GM18499 (cell line): ENCODE measurements around the gene ARSH.
A peak's percentile ranks its signal among the peaks of the same experiment; 100 is the strongest.
"Not testable (repeated sequence)": the region's sequence is repeated elsewhere in the genome, so short reads cannot be mapped to it uniquely, and the experiment has no call there.

Experiments
- ATAC-seq: cut with Tn5 transposase; IDR thresholded peaks from one replicate; pipeline ENCODE4 v1.9.1; 2021; ENCODE audit warnings: moderate number of reproducible peaks; ENCODE audit not compliant: insufficient read depth, unreplicated experiment

The ARSH gene, protein sequence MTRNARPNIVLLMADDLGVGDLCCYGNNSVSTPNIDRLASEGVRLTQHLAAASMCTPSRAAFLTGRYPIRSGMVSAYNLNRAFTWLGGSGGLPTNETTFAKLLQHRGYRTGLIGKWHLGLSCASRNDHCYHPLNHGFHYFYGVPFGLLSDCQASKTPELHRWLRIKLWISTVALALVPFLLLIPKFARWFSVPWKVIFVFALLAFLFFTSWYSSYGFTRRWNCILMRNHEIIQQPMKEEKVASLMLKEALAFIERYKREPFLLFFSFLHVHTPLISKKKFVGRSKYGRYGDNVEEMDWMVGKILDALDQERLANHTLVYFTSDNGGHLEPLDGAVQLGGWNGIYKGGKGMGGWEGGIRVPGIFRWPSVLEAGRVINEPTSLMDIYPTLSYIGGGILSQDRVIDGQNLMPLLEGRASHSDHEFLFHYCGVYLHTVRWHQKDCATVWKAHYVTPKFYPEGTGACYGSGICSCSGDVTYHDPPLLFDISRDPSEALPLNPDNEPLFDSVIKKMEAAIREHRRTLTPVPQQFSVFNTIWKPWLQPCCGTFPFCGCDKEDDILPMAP

DNA sequence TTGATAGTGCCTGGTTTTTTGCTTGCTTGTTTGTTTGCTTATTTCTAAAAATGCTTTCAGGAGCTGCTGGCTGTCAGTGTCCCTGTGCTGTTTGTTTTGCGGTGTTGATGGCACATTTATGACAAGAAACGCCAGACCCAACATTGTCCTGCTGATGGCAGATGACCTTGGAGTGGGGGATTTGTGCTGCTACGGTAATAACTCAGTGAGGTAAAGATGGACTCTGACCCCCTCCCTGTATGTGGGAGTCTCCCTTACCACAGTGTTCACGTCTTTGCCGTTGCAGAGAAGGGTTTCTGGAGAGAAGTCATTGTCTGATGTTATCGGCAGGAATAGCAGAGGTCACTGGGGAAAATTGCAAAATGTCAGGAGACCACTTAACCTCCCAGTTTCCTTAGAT is at the start of gene ARSH:
ARSH (plus strand) TSS at position 52 of the 400 bp plus-strand sequence; CDS start at position 119, 67 bp downstream.
- no peak for ATAC-seq

DNA sequence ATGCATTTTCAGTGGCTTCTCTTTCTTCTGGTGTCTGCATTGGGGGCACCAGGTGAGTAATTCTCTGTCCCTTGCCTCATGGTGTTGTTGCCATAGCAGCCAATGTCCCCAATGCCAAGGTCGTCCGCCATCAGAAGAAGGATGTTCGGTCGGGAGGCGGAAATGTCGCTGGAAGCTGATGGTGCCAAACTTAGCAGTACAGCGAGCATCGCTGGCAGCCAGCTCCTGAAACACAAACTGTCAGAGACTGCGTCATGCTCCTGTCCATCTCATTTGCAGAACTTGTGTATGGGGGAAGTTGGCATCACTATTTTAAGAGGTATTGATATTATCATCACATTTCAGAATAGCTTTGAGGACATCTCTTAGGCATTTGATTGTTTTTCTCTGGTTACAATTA is 48.1 kb upstream of the ARSH start:
- ATAC-seq = no peak

DNA sequence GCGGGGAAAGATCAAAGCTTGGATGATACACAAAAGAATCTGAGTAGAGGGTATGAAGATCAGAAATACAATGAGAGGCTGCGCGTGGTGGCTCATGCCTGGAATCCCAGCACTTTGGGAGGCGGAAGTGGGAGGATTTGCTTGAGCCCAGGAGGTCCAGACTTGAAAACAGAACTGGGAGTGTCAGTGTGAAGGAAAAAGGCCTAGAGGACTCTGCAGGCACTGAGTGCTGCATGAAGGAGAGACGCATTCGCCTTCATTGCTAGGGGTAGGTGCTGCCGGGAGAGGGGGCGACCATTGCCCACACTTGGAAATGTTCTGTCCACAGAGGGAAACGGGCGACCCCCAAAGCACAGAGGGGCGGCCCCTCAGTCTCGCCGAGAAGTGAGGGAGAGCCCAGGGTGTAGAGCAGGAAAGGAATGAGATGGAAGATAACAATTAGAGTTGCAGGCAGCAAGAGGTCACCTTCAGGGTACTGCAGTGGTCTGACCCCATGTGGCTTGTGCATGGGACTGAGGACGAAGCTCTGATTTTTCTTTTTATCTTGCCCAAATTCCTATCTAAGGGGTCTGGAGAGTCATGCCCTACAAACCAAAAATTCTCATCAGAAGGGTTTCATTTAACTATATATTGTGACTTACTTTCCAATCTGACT is 45.4 kb upstream of the ARSH start:
- no peak for ATAC-seq

DNA sequence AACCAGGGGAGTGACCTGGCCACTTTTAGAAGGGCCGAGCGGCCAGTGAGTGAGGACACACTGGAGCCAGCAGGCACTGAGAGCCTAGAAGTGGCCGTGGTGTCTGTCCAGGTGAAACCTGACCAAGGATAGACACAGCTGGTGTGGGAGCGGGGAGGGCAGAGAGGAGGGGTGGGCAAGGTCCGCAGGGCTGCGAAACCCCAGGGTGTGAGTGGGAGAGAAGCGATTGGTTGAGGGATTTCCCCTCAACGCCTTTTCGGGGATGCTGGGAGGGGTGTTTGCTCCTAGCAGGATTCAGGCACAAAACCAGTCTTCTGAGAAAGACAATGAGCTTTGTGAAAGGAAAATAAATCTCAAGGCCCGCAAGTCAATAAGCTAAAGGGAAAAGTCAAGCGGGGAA is 44.0 kb upstream of the ARSH start:
- no peak for ATAC-seq

DNA sequence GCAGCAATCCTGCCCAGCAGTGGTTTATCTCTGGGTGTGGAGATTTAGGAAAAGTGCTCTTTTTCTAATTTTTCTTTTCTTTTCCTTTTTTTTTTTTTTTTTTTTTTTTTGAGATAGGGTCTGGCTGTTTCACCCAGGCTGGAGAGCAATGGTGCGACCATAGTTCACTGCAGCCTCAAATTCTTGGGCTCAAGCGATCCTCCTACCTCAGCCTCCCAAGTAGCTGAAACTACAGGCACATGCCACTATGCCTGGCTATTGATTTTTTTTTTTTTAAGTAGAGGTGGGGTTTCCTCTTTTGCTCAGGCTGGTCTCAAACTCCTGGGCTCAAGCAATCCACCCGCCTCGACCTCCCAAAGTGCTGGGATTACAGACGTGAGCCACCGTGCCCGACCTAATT is 42.9 kb upstream of the ARSH start:
- ATAC-seq = not testable (repeated sequence)

DNA sequence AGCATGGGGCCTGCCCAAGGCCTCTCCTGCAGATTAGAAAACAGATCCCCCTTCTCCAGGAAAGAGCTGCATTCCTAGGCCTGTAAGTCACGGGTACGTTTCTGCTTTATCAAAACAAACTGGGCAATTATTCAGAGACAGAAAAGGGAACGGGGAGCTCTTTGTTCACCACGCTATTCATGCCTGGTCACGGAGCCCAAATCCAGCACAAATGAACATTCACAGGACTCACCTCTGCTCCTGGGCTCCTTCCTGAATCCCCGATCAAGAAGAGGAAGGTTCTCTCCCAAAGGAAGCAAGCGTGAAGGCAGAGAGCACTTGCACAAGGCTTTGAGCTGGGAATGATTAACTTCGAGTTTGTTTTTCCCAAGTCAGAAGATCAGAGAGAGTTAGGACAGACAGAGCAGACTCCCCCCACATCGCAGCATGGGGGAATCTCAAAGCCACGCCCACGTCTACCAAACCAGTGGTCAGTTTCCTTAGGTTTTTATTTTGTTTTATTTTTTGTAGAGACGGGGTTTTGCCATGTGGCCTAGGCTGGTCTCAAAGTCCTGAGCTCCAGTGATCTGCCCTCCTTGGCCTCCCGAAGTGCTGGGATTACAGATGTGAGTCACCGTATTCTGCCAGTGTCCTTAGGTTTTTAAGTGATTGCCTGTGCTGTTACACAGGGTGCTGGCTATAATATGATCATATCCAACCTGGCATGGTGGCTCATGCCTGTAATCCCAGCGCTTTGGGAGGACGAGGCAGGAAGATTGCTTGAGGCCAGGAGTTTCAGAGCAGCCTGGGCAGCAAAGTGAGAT is 42.2 kb upstream of the ARSH start:
- not testable (repeated sequence) for ATAC-seq

DNA sequence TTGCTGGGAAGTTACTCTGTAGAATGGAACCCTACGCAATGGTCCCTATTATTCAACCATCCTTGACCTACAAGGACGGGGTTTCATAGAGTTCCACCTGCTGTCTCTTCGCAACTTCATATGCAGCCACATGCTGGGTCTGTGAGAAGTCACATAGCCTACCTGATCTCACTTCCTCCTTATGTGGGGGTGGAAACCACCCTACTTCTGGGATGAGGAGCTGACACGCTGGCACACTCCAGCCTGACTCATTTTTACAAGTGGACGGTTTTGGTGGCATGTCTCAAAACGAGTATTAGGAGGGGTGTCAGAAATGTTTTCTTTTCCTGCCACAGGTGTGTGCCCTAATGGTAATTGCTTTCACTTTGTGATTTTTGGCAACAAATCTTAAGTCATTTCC is 40.4 kb upstream of the ARSH start:
- peak; percentile 72 for ATAC-seq

DNA sequence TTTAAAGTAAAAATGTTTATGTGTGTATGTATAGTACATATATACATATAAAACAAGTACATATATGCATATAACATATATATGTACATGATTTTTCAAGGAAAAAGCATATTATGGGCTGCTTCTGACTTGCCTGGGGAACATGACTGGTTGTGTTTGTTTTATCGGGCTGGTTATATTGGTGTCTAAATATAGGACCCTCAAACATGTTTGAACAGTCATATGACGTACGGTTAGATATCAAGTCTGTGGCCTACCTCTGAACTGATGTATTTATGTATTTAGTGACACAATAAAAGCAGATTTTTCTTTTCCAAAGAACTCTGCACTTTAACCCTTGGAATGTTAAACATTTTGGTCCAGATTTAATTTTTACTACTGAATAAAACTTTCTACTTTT is 39.3 kb upstream of the ARSH start:
- ATAC-seq = no peak

DNA sequence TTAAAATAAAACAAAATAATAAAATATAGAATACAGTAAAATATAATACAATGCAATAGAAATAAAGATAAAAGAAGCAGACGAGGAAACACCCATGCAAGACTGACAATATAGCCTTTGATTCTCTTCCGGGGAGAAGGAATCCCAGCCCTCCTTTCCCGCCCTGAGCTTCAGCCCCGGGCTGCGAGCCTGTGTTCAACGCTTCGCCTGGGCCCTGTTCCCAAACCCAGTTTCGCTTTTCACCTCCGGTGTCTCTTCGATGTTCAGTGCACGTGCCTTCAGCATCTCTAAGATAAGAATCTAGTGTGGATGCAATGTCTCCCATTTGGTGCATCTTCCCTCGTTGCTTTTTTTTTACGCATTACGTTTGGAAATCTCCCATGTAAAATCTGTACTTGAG is 38.8 kb upstream of the ARSH start:
- ATAC-seq = no peak

DNA sequence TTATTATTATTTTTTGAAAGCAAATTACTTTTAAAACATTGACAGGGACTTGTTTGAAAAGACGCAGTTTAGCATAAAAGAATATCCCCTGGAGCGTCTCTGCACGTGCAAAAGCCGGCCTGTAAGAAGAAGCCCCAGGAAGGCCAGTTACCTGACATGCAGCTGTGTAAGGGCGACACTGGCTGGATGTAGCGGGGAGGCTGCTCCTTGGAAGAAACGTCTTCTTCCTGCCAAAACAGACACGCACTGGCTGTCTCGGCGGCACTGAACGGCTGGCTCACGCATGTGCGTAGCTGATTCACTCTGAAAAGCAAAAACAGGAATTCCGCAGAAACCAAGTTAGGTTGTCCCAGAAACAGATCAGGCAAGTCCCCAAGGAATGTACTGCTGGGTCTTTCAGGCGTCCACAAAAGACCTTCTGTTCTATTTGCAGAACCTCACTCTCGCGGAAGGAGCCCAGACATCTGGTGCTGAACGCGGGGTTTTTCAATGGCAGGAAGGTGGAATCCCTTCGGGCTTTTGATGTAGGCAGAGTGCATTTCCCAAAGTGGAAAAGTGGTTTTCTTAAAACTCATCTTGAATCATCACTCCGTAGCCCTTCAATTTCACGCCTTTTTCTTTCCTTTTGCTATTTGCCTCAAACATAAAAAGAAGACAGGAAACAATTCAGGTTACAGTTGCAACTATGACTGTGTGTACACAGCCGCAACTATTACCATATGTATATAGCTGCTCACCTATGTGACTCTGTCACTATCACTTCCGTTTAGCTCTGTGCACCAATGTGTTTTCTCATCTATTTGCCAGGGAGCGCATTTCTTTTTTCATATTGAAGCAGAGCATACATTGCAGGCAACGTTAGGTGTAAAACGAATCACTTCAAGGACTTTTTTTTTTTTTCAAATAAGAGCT is 38.1 kb upstream of the ARSH start:
- ATAC-seq = no peak

DNA sequence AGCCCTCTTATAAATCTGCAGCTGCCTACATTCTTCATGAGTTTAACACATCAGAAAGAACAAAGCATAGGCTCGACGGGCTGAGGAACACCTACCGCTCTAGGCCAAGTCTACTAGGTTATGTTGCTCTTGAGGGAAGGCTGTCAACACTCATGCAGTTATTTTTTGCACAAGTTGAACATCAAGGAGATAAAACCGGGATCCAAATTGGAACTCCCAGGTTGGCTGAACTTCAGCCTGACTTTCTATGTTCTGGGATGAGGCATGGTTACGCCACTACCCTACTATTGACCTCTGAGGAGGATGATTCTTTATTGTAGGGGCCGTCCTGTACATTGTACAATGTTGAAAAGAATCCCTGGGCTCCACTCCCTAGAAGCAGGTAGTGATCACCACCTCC is 37.3 kb upstream of the ARSH start:
- ATAC-seq = no peak

DNA sequence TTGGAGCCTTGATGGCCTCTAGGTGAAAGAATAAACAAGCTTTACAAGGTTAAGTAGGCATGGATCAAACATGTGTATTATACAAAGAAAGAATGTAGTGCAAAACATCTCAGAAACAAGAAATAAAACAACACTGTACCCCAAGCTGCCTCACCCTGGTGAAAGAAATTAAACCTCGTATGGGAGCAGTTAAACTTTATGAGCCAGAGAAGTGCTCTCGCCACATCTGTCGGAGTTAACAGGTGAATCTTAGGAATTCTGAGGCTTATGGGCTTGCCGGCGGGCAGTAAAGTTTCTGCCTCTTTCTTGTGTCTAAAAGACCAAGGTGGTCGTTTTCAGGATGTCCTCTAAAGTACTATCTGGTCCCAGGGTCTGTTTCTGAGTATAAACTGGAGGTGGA is 34.0 kb upstream of the ARSH start:
- ATAC-seq = no peak

DNA sequence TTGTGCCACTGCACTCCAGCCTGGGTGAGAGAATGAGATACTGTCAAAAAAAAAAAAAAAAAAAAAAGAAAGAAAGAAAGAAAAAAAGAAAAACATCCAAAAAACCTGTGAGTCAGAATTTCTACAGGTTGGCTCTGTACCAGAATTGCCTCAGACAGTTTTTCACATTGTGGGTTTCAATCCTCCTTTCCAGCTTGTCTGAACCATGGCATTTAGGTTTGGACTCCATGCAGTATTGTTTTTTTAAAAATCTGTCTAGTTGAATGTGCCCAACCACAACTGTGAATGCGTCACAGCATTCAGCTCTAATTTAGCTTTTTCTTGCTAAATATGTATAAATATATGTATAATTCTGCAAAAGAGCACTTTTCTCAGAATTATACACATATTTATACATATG is 31.4 kb upstream of the ARSH start:
- ATAC-seq = no peak

DNA sequence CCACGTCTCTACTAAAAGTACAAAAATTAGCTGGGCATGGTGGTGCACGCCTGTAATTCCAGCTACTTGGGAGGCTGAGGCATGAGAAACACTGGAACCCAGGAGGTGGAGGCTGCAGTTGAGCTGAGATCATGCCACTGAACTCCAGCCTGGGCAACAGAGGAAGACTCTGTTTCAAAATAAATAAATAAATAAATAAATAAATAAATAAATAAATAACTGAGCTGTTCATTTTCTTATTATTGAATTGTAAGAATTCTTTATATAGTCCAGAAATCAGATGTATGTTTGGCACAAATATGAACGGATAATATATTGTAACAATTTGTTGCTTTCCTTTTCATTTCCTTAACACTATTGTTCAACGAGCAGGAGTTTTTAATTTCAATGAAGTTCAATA is 27.7 kb upstream of the ARSH start:
- ATAC-seq = not testable (repeated sequence)

DNA sequence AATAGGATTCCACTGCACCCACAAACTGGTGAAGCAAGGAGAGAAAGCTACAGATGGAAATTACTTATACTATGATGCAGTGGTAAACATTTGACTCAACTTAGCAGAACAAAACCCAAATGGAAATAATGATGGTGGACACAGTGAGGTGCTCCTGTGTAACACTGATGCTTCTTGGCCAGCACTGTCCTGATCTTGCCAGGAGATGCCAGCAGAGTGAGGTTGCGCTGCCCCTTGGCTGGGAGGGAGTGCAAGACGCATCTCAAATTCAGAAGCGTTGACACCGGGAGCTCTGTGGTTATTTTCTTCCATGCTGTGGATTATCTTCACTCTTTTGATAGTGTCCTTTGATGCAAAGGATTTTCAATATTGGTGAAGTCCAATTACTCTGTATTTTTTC is 22.0 kb upstream of the ARSH start:
- ATAC-seq = no peak

DNA sequence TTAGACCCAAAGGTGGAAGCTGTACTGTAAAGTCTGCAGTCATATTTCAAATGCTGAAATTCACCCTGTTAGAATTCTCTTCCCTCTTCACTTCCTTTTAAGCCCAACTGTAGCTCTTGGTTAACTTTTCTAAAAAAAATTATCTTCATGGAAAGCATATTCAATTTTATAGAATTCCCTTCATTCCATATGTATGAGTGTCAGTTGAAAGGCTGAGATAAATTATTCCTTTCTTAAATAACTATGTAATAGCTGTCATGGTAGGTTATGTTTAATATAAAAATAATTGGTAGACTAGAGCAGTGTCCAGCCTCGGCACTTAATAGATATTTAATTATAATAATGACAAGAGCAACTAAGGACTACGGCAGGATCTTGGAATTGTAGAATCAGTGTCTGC is 16.8 kb upstream of the ARSH start:
- ATAC-seq = no peak

DNA sequence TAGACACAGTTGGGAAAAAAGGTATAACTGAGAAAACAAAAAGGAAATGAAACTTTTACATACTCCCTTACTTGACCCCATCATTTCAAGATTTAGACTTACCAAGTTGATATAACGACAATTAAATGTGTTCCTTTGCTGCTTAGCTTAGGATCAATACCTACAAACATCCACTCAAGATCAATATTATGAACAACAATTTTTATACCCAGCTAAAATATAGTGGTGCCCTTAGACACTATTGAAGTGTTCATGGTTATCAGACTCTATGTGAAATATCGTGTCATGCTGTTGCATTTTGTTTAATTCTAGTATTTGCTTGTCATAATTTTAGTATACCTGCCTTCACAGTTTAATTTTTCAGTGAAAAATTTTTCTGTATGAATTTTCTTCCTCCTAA is 4.2 kb downstream of the ARSH start:
- no peak for ATAC-seq

DNA sequence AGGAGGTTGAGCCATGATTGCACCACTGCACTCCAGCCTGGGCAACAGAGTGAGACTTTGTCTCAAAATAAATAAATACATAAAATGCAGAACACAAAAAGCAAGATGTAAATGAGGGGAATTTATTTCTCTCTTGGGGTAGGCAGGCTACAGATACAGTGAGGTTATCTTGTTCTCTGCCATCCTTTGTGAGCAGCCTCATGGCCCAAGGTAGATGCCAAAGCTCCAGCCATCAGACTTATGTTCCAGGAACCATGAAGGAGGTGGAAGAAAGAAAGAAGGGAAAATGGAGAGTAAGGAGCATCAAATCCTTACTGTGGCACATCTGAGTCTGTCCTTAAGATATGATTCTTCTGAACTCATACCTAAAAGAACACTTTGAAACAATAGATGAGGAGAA is 11.1 kb downstream of the ARSH start:
- no peak for ATAC-seq

DNA sequence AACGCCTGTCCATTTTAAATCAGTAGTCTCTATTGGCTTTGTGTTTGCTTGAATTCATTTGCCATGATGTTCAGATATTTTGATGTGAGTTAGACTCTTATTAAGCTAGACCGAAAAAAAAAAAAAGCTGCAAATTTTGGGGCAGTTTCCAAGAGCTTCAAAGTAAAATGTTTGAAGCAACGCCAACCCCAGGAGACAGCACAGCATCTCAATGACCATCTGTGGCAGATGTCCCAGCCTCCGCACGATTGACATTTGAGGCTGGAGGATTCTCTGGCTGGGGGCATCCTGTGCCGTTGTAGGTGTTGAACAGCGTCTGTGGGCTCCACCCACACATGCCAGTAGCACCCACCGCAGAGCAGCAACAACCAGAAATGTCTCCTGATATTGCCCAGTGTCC is 17.8 kb downstream of the ARSH start:
- no peak for ATAC-seq
